Camera-type eye (tissue), 1 donor: ENCODE data around the gene DENND4A. TPM values are rescaled to one million over a fixed set of nuclear protein-coding genes. Genes with fewer than 3 reads are reported as not detected.

Source experiments
- total RNA-seq: library from RNA; depleted of rRNA; stranded (reverse); fragments of >200 nt; gene quantifications from one replicate; pipeline ENCODE4 v1.2.3, GENCODE V29; 2014

Gene DENND4A
- 82.0 TPM for total RNA-seq

DNA sequence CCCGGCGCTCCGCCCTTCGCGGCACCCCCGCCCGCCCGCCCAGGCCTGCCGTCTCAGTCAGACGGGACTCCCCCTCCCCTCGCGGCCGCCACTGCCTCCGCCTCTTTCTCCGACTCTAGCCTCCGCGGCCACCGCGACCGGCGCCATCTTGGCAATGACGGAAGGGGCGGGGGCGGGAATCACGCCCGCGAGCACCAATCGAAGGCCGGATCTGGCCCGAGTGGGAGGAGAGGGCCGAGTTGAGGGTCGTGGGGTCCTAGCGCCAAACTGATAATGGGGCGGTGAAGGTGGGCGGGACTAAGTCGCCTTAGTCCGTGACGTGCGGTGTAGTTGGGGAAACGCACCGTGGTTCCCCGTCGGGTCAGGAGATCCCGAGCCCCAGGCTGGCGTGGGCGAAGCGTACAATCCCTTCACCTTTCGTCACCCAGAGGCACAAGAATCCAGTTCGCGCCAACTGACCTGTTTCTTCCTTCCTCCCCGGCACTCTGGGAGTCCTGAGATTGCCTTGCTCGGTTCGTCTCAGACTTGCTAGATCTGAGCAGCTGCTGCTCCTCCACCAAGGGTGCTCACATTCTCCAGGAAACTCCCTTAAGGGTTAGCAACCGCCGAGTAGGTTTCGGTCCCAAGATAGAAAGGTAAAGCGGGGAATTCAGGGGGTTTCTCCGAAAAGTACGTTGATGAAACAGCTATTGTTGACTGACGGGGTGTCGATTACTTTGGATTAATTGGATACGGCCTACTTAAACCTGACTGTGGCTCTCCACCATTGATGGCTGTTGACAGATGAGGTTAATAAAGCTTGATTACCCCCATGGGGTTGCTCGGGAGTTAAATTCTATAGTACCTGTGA, at the start of gene DENND4A:
Gene DENND4A (minus strand): TSS at position 156 of the 850 bp plus-strand sequence. CDS start 35,843 bp downstream, outside the sequence.

DNA sequence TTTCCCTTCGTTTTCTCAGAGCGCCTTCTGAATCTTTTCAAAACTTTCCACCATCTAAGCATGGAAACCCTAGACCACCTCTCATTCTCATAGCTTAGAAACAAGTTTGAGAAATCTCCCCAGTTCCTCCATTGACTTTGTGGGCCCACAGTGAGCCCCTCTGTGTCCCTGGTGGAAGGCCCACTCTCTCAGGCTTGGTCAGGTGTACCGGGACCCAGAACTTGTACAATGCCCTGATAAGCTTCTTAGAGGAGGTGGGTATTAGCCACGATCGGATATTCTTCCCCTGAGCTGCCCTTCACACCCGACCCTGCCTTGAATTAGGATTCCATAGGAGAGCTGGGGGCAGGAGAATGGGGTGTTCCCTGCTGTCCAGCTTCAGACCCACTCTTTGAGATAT, 170.5 kb downstream of the DENND4A start, which contains the start of gene SLC24A1:
Gene SLC24A1 (plus strand): TSS at position 301 of the 400 bp plus-strand sequence. CDS start 2,143 bp downstream, outside the sequence.

DNA sequence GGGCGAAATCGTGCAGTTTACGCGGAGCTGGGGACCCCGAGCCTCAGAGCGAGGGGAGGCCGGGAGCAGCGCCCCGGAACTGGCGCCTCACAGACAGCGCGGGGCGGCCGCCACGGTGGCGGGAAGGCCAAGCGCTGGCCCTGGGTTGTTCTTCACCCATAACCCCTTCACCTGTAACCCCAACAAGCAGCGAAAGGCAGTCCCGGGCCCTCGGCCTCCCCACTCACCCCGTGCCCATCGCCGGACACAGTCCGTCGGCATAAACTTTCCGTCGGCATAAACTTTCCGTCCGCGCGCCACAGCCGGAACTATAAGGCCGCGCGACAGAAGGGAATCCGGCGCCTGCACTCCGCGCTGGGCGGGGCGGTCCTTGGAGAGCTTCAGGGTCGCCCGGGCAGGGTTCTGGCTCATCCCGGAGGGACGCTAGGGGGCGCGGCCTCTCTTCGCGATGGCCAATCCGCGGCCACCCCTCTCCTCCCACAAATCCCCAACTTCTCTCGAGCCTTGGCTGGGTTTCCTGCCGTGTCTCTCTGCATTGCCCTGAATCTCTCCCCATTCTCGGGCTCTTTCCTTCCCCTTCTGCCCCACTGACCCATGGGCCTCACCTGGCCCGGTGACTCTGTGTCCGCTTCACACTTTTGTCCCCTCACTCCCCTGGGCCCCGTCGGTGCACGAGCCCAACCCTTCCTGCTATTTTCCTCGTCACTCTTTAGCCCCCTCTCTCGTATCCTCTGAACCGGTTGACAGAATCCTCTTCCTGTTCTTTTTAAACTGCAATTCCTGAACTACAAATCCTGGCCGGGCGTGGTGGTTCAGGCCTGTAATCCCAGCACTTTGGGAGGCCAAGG, 181.0 kb downstream of the DENND4A start, which contains the start of gene INTS14:
Gene INTS14 (minus strand): TSS at position 261 of the 848 bp plus-strand sequence. CDS start 3,751 bp downstream, outside the sequence.

Other genes with a start within 250 kb of the DENND4A start
- gene INTS14, start 181.2 kb downstream of the DENND4A start, total RNA-seq = 47.6 TPM
- 5.7 TPM for gene SLC24A1, start 170.4 kb downstream of the DENND4A start, total RNA-seq
- gene RAB11A, start 77.2 kb upstream of the DENND4A start, total RNA-seq = 173 TPM